Measurements from ENCODE around the gene RNF114.
"Not testable (repeated sequence)": the region's sequence is repeated elsewhere in the genome, so short reads cannot be mapped to it uniquely, and the experiment has no call there.

The RNF114 gene, protein sequence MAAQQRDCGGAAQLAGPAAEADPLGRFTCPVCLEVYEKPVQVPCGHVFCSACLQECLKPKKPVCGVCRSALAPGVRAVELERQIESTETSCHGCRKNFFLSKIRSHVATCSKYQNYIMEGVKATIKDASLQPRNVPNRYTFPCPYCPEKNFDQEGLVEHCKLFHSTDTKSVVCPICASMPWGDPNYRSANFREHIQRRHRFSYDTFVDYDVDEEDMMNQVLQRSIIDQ

GRCh38 chr20:49936153-49937026 lies at the start of gene RNF114:
TSS of gene RNF114 (plus strand) at chr20:49936397. CDS start at chr20:49936413, 16 bp downstream.
- DNase-seq (ENCODE audit: low read depth in 2 of 2) = peak; percentile 89 to 93

DNA sequence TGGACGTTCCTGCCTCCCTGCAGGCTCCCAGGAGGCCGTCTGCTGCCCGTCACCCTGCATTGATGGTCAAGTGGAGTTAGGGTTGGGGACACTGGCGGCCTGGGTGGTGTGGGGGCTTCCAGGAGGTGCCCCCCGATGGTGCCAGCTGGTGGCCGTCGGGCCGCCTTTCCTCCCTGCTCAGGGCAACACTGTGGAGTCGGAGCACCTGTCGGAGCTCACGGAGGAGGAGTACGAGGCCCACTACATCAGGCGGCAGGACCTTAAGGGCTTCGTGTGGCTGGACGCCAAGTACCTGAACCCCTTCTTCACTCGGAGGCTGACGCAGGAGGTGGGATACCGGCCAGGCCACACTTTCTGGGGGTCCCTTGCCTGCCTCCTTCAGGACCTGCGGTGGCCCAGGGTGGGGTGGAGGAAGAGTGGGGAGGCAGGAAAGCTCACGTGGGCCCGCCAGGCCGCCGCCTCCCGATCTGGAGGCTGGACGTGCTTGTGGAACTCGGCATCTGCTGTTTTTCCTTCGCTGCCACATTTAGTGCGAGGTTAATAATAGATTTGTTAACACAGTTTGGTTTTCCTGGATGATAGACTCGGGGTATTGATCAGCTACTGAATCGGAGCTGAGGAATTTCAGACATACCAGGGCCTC lies 49.5 kb upstream of the RNF114 start:
- DNase-seq (ENCODE audit: low read depth in 2 of 2) = no peak

DNA sequence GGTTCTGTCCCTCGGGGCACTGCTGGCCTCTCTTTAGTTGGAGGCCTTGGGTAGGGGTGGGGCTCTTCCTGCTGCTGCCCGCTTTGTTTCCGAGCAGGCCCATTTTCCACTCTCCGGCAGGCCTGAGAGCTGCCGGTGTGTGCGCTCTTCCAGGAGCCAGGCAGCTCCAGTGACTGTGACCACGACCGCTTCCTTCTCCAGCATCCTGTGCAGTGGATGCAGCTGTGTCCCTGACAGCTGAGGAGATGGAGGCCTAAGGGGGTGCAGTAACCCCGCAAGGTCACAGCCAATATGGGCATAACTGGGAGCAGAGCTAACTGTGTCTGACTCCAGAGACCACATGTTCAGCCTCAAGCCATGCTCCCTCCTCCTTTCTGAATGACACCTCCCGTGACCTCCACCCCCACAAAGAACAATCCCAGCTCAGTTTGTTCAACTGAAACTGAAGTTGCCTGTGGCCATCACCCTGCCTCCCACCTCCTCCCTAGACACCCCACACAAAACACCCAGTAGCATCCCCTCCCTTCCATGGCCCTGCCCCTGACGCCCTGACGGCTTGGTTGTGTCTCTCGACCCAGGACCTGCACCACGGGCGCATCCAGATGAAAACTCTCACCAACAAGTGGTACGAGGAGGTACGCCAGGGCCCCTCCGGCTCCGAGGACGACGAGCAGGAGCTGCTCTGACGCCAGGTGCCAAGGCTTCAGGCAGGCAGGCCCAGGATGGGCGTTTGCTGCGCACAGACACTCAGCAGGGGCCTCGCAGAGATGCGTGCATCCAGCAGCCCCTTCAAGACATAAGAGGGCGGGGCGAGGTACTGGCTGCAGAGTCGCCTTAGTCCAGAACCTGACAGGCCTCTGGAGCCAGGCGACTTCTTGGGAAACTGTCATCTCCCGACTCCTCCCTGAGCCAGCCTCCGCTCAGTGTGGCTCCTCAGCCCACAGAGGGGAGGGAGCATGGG lies 48.7 kb upstream of the RNF114 start:
- DNase-seq (ENCODE audit: low read depth in 2 of 2) = no peak

GRCh38 chr20:49888212-49889000 lies 47.8 kb upstream of the RNF114 start:
- DNase-seq (ENCODE audit: low read depth in 2 of 2) = peak; percentile 23 to 47

DNA sequence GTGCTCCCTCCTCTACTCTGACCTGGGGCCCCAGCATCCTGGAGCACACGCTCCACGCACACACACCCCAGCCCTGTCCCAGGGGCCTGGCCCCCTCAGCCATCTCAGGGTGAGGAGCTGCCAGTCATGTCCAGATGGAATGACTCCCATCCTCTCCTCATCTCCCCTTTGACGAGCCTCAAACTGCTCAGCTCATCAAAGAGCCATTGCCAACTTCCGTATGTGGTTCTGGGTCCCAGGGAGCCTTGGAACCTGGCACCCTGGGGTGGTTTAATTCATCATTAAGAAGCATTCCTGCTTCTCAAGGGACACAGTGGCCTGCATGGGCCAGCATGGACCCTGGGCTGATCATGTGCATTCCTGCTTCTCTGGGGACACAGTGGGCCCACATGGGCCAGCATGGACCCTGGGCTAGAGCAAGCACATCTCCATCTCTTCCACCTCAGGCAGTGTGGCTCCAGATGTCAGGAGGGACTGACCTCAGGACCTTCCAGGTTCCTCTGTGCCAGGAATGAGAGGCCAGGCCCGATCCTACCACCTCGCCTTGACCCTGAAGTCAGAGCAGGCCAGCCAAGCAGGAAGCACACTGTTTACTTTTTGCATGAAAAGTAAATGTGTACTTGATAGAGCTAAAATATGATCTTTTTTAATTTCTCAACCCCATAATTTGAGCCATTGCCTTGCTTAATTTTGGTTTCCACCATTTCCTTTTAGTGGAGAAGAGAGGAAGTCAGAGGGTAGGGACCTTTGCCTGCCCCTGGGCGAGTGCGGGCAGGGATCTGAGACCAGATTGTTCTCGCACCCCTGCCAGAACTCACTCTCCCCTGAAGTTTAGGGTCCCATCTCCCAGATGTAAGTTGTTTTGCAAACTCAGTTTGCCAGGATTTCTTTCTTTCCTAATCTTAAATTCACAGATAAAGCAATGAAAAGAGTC lies 46.9 kb upstream of the RNF114 start:
- DNase-seq (ENCODE audit: low read depth in 2 of 2) = no peak

GRCh38 chr20:49889935-49890333 lies 46.3 kb upstream of the RNF114 start:
- no peak for DNase-seq (ENCODE audit: low read depth in 2 of 2)

GRCh38 chr20:49890471-49891361 lies 45.5 kb upstream of the RNF114 start:
- DNase-seq (ENCODE audit: low read depth in 2 of 2) = no peak

- no peak for DNase-seq (ENCODE audit: low read depth in 2 of 2)
Observed at GRCh38 chr20:49891476-49892110, 44.6 kb upstream of the RNF114 start.

GRCh38 chr20:49892260-49892659 lies 43.9 kb upstream of the RNF114 start:
- DNase-seq (ENCODE audit: low read depth in 2 of 2) = no peak

- DNase-seq (ENCODE audit: low read depth in 2 of 2) = no peak
Observed at GRCh38 chr20:49892817-49893216, 43.4 kb upstream of the RNF114 start.

DNA sequence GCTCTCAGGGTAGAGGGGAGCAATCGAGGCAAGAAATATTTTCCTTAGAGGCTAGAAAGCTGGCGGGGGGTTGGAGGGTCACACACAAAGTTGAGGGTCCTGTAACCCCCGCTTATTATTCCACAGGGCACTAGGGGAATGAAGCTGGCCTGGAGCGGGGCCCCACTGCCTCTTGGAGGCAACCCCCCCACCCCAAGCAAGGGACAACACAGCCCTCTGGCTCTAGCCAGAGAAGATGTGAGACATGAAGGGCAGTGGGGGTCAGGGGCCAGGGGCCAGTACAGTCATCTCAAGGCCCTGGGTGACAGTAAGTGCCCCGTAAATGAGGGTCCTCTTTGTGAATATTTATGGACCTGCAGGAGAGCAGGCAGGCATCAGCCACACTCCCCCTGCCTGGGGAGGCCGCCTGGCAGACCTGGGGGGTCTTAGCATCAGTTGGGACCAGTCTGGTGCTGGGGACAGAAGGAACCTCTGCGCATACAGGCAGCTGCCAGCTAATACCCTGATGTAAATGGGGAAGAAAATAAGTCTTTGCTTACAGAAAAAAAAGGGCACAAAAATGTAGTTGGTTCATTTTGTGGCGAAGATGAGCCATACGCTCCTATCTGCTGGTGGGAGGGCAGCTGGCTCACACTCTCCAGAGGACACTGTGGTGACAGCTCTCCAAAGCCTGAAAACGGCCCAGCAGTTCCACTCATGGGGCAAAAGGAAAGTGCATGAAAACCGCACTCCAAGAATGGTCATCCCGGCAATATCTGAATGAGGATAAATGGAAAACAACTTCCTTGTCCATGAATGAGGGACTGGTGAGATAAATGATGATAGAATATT lies 42.7 kb upstream of the RNF114 start:
- peak; percentile 38 to 56 for DNase-seq (ENCODE audit: low read depth in 2 of 2)

GRCh38 chr20:49894073-49894470 lies 42.1 kb upstream of the RNF114 start:
- DNase-seq (ENCODE audit: low read depth in 2 of 2) = peak in 1 of 2 donors; percentile 47

DNA sequence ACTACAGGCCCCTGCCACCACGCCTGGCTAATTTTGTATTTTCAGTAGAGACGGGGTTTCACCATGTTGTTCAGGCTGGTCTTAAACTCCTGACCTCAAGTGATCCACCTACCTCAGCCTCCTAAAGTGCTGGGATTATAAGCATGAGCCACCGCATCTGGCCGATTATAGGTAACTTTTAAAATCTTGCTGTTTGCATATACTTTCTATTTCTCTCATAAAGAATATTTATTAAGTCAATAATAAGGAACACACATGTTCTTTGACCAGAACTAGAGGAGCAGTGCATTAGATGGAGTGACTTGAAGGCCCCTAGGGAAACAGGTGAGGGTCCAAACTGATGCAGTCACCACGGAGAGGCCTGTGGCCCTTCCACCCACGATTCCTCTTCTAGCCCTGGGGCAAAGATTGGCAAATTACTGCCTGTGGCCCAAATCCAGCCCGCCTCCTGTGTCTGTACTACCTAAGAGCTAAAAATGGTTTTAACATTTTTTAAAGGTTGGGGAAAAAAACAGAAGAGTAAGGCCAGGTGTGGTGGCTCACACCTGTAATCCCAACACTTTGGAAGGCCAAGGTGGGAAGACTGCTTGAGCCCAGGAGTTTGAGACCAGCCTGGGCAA lies 40.6 kb upstream of the RNF114 start:
- not testable (repeated sequence) for DNase-seq (ENCODE audit: low read depth in 2 of 2)

DNA sequence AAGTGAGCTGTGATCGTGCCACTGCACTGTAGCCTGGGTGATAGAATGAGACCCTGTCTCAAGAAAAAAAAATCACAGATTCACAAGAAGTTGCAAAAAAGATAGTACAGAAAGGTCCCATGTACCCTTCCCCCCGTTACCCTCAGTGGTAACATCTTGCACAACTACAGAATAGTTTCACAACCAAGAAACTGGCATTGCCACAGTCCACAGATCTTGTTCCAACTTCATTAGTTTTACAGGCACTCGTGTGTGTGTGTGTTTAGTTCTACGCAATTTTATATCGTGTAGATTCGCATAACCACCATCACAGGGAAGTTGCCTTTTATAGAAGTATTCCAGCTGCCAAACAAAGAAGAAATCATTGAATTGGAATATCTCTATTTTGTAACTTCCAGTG lies 40.0 kb upstream of the RNF114 start:
- no peak for DNase-seq (ENCODE audit: low read depth in 2 of 2)

- DNase-seq (ENCODE audit: low read depth in 2 of 2) = no peak
Observed at GRCh38 chr20:49899541-49900383, 36.4 kb upstream of the RNF114 start.

DNA sequence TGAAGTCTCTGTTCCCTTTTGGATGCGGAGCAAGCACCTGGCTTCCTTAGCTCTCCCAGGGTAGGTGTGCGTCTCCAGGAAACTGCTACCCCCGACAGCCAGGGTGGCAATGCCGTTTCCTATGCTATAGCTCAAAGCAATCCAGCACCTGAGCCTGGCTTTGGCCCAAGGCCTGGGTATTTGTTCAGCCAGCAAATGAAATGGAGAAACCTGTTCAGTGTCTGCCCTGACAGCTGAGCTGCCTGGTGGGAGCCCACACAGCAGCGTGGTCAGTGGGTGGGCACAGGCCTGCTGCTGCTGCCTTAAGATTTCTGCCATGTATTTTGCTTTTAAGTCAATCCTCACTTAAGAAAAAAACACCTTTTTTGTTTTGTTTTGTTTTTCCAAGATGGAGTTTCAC lies 34.6 kb upstream of the RNF114 start:
- DNase-seq (ENCODE audit: low read depth in 2 of 2) = no peak
